NT2/D1 (cell line): ENCODE measurements around the gene RGS14.

Experiments
- SUZ12 ChIP-seq: IDR thresholded peaks from 2 replicates; pipeline ENCODE4 v1.6.1; 2011; ENCODE audit not compliant: insufficient read length, insufficient read depth; ENCODE audit errors: extremely low read depth
- ZNF274 ChIP-seq: IDR thresholded peaks from 2 replicates; pipeline ENCODE4 v1.6.1; 2011; ENCODE audit warnings: mild to moderate bottlenecking, low read depth, low read length

GRCh38 chr5:177385720-177386119, 28.0 kb downstream of the RGS14 start:
- TF ChIP-seq SUZ12 = no peak
- TF ChIP-seq ZNF274 = no peak
